B cell (primary cell): ENCODE measurements around the gene ELAVL2. TPM values are rescaled to one million over a fixed set of nuclear protein-coding genes. Genes with fewer than 3 reads are reported as not detected.

Experiments
- ATAC-seq: fragments of 200-7000 bp; cut with Tn5 transposase; one replicate; pipeline ENCODE4 v1.10.0; 2021; ENCODE audit warnings: low read depth, mild to moderate bottlenecking, moderate number of reproducible peaks, moderate library complexity
- CTCF ChIA-PET: fragments of 350-600 bp; sonication (Branson Sonifier 250); formaldehyde crosslinking; loops from one replicate; lab custom pipeline; 2021; ENCODE audit warnings: antibody characterized with exemption, inconsistent platforms; lab: Charles Lee
- POLR2A ChIA-PET: fragments of 350-600 bp; sonication (Branson Sonifier 250); formaldehyde crosslinking; loops from one replicate; lab custom pipeline; 2021; ENCODE audit warnings: antibody characterized with exemption; lab: Charles Lee
- DNase-seq: peaks from one replicate; pipeline ENCODE4 v3.0.0; 2013
- H2AFZ ChIP-seq: 2 replicates; pipeline ENCODE4 v1.6.1; 2012; ENCODE audit warnings: mild to moderate bottlenecking, low read depth, low read length; ENCODE audit not compliant: insufficient read depth, poor library complexity, severe bottlenecking
- H3K27ac ChIP-seq, 2 donors: 1 replicate in 1 of 2; 2 replicates in 1 of 2; pipeline ENCODE4 v1.5.1; 2012 to 2013; ENCODE audit warnings: low read length in 2 of 2, mild to moderate bottlenecking in 2 of 2, moderate library complexity in 1 of 2
- H3K27me3 ChIP-seq, 4 experiments: fragments of 200-600 bp in 1 of 4; sonication (generic) in 1 of 4; replicated peaks in 1 of 4; 1 replicate in 2 of 4; 2 replicates in 2 of 4; pipeline versions ENCODE4 v1.6.1 to v1.7.0; 2013 to 2016; ENCODE audit warnings: low read length in 3 of 4, mild to moderate bottlenecking in 2 of 4, mixed read lengths in 1 of 4, moderate library complexity in 1 of 4; ENCODE audit not compliant: insufficient read depth in 4 of 4, control insufficient read depth in 3 of 4; ENCODE audit errors: control extremely low read depth in 1 of 4
- H3K36me3 ChIP-seq, 2 experiments: replicated peaks in 1 of 2; 1 replicate in 1 of 2; 2 replicates in 1 of 2; pipeline versions ENCODE4 v1.6.1 to v1.7.1; 2013; ENCODE audit warnings: low read length in 1 of 2; ENCODE audit not compliant: insufficient read depth in 2 of 2, control insufficient read depth in 1 of 2; ENCODE audit errors: control extremely low read depth in 1 of 2, extremely low read depth in 1 of 2
- H3K4me1 ChIP-seq, 2 donors: fragments of 200-600 bp in 1 of 2; sonication (generic) in 1 of 2; 1 replicate in 1 of 2; 2 replicates in 1 of 2; pipeline versions ENCODE4 v1.5.1 to v1.6.1; 2013 to 2017; ENCODE audit warnings: low read length in 2 of 2; ENCODE audit not compliant: control insufficient read depth in 2 of 2, insufficient read depth in 2 of 2
- H3K4me2 ChIP-seq: replicated peaks from 2 replicates; pipeline ENCODE3; 2012; ENCODE audit warnings: mild to moderate bottlenecking, low read depth, low read length; ENCODE audit not compliant: poor library complexity, severe bottlenecking
- H3K4me3 ChIP-seq, 5 experiments: fragments of 200-600 bp in 1 of 5; sonication (generic) in 1 of 5; 1 replicate in 3 of 5; 2 replicates in 2 of 5; pipeline versions ENCODE4 v1.5.1 to v1.7.0; 2011 to 2016; ENCODE audit warnings: low read length in 4 of 5, mild to moderate bottlenecking in 4 of 5, low read depth in 2 of 5, control low read depth in 1 of 5, moderate library complexity in 1 of 5; ENCODE audit not compliant: insufficient read depth in 1 of 5; ENCODE audit errors: control extremely low read depth in 1 of 5, extremely low read depth in 1 of 5
- H3K79me2 ChIP-seq: fragments of 200-600 bp; sonication (generic); one replicate; pipeline ENCODE4 v1.6.0; 2016; ENCODE audit warnings: low read length; ENCODE audit not compliant: control insufficient read depth, insufficient read depth
- H3K9ac ChIP-seq: fragments of 200-600 bp; sonication (generic); 2 replicates; pipeline ENCODE4 v1.6.1; 2017; ENCODE audit warnings: mild to moderate bottlenecking, low read length, moderate library complexity
- H3K9me3 ChIP-seq, 3 donors: one replicate each; pipeline versions ENCODE4 v1.6.1 to v1.7.1; 2013; ENCODE audit warnings: low read length in 2 of 3; ENCODE audit not compliant: control insufficient read depth in 2 of 3, insufficient read depth in 1 of 3; ENCODE audit errors: control extremely low read depth in 1 of 3
- H4K20me1 ChIP-seq: 2 replicates; pipeline ENCODE4 v1.6.0; 2012; ENCODE audit warnings: mild to moderate bottlenecking, low read length; ENCODE audit not compliant: insufficient read depth, control insufficient read depth, poor library complexity, severe bottlenecking
- H3K27ac Mint-ChIP-seq: one replicate; pipeline ENCODE4 v1.8.0; 2021; ENCODE audit warnings: mixed read lengths
- H3K27me3 Mint-ChIP-seq: one replicate; pipeline ENCODE4 v1.8.0; 2021; ENCODE audit warnings: mixed read lengths
- H3K4me1 Mint-ChIP-seq: one replicate; pipeline ENCODE4 v1.8.0; 2021; ENCODE audit warnings: mixed read lengths
- H3K4me3 Mint-ChIP-seq: one replicate; pipeline ENCODE4 v1.8.0; 2021; ENCODE audit warnings: mixed read lengths
- H3K9me3 Mint-ChIP-seq: one replicate; pipeline ENCODE4 v1.8.0; 2022; ENCODE audit warnings: mixed read lengths; ENCODE audit not compliant: insufficient read depth
- EZH2 ChIP-seq: IDR thresholded peaks from 2 replicates; pipeline ENCODE4 v1.6.1; 2012; ENCODE audit warnings: borderline replicate concordance, low read depth, mild to moderate bottlenecking, moderate library complexity, low read length; ENCODE audit not compliant: insufficient read depth, poor library complexity, severe bottlenecking
- WGBS: methylation state at CpG from one replicate; pipeline ENCODE4 v1.1.5; 2013; ENCODE audit warnings: missing lambda C conversion rate; ENCODE audit not compliant: insufficient coverage; 5-methylcytosine and 5-hydroxymethylcytosine counted together
- intact Hi-C: fragments of 100-400 bp; cut with micrococcal nuclease; formaldehyde crosslinking; loops from one replicate; pipeline ENCODE4 v1.10.0; 2022
- polyA plus RNA-seq: library from polyadenylated mRNA; depleted of rRNA; stranded (reverse); fragments of >200 nt; gene quantifications from 2 replicates; pipeline ENCODE4 v1.2.3, GENCODE V29; 2012
- total RNA-seq, 2 donors: library from RNA; stranded (reverse); fragments of 120-200 nt in 1 of 2; gene quantifications; 1 replicate in 1 of 2; 2 replicates in 1 of 2; pipeline versions ENCODE4 v1.2.3 to v1.2.4, GENCODE V29; 2013 to 2022
- TF ChIP-seq, protein P1 (sequence below): fragments of 200-600 bp; IDR thresholded peaks from one replicate; pipeline ENCODE4 v1.8.0; 2022; ENCODE audit warnings: antibody characterized with exemption, mild to moderate bottlenecking

The ELAVL2 gene
- total and polyA plus RNA-seq, 2 donors (not counting 1 experiment from before 2014, with no cell fraction given) = not detected

DNA sequence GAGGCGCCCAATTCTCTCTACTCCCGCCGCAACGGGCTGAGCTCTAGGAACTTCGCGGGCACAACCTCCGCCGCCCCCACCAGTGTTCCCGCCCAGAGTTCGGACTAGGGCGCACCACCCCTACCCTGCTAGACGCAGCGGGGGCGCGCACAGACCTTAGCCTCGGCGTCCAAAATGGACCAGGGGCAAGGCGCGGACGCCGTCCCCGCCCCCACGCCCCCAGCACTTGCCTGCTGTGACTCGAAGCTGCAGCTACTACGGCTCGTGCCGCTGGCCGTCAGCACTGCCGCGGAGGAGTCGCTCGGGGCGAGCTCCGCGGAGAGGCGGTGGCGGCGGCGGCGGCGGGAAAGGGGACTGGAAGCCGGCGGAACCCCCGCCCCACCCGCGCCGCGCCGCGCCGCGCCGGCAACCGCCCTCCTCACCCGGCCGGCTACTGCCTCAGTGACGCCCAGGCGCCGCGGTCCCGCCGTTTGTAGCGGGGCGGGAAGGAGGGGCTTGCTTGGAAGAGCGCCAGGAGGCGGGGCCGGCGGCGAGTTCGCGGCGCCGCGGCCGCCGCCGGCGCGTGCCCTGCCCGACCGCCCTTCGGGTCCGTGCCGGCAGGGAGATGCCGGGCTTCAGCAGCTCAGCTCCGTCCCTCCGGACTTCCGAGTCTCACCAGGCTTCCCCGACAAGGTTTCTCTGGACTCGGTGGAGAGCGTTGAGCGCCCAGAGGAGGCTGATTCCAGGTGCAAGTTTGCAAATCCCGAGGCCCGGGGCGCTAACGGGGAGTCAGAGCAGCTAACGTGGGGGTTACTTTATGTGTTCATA is 4.5 kb downstream of the ELAVL2 start:
- Histone ChIP-seq H2AFZ (no peak overlapping the region), H3K79me2 (no peaks in the 10 kb centered on the region), H3K27ac (no peak overlapping the region), H3K36me3 (no peaks in the 10 kb centered on the region), H4K20me1 (no peaks in the 10 kb centered on the region), H3K9me3 (peaks cover 0 to 39% (median 6%) of the 10 kb centered on the region in 3 donors), H3K27me3 (peaks cover 0 to 61% (median 20%) of the 10 kb centered on the region in 4 experiments), H3K4me3 (no peak overlapping the region), H3K4me1 (peaks cover 0 to 4% of the 10 kb centered on the region in 2 donors), H3K9ac (no peak overlapping the region), H3K4me2 (no peak overlapping the region)
- TF ChIP-seq, protein P1, sequence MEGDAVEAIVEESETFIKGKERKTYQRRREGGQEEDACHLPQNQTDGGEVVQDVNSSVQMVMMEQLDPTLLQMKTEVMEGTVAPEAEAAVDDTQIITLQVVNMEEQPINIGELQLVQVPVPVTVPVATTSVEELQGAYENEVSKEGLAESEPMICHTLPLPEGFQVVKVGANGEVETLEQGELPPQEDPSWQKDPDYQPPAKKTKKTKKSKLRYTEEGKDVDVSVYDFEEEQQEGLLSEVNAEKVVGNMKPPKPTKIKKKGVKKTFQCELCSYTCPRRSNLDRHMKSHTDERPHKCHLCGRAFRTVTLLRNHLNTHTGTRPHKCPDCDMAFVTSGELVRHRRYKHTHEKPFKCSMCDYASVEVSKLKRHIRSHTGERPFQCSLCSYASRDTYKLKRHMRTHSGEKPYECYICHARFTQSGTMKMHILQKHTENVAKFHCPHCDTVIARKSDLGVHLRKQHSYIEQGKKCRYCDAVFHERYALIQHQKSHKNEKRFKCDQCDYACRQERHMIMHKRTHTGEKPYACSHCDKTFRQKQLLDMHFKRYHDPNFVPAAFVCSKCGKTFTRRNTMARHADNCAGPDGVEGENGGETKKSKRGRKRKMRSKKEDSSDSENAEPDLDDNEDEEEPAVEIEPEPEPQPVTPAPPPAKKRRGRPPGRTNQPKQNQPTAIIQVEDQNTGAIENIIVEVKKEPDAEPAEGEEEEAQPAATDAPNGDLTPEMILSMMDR = no peak
- no peak for TF ChIP-seq EZH2
- ATAC-seq (no peak), DNase-seq (no peak)
- peaks cover 29% of the 10 kb centered on the region for H3K27me3 Mint-ChIP-seq
- intact Hi-C loops = no loop called here
- ChIA-PET CTCF (no interaction called here), POLR2A (no interaction called here)
- H3K27ac Mint-ChIP-seq = no peak overlapping the region
- H3K4me3 Mint-ChIP-seq = no peak overlapping the region
- WGBS = 6% methylated on average over 88 of the region's 97 CpGs
- H3K4me1 Mint-ChIP-seq = no peaks in the 10 kb centered on the region
- H3K9me3 Mint-ChIP-seq = no peaks in the 10 kb centered on the region
